Caco-2 (cell line): ENCODE measurements around the gene ATP8A1. TPM values are rescaled to one million over a fixed set of nuclear protein-coding genes. Genes with fewer than 3 reads are reported as not detected.

ENCODE experiments used
- BruUV-seq: library from RNA; stranded (reverse); fragments of 400-500 nt; replicated peaks from 2 replicates; lab custom pipeline; 2021; lab: Mats Ljungman, UMichigan
- CTCF ChIA-PET: fragments of 300-600 bp; sonication (Branson Sonifier 250); formaldehyde crosslinking; loops from one replicate; lab custom pipeline; 2022; ENCODE audit warnings: antibody characterized with exemption; lab: Charles Lee
- POLR2A ChIA-PET: fragments of 300-600 bp; sonication (Branson Sonifier 250); formaldehyde crosslinking; loops from one replicate; lab custom pipeline; 2022; ENCODE audit warnings: antibody characterized with exemption; lab: Charles Lee
- DNase-seq, 2 experiments: peaks; one replicate each; pipeline versions ENCODE4 v3.0.0 to v3.0.0-alpha.2; 2020 to 2022
- H3K27me3 ChIP-seq: replicated peaks from 2 replicates; pipeline ENCODE4 v1.6.0; 2011; ENCODE audit warnings: low read length; ENCODE audit not compliant: control insufficient read depth, insufficient read depth
- H3K36me3 ChIP-seq: 2 replicates; pipeline ENCODE4 v1.5.1; 2011; ENCODE audit warnings: low read length; ENCODE audit not compliant: control insufficient read depth, insufficient read depth
- H3K4me1 ChIP-seq: fragments of 250-450 bp; sonication (Bioruptor Pico); 2 replicates; pipeline ENCODE4 v1.5.1; 2020; ENCODE audit warnings: mild to moderate bottlenecking
- H3K4me3 ChIP-seq: 2 replicates; pipeline ENCODE4 v1.5.1; 2011; ENCODE audit warnings: low read depth, mild to moderate bottlenecking, control low read depth, low read length
- H3K9me3 ChIP-seq: fragments of 250-450 bp; sonication (Bioruptor Pico); 2 replicates; pipeline ENCODE4 v1.5.1; 2020; ENCODE audit warnings: mild to moderate bottlenecking, moderate library complexity
- H3K27ac Mint-ChIP-seq: one replicate; pipeline ENCODE4 v1.8.0; 2022; ENCODE audit warnings: mixed read lengths; ENCODE audit not compliant: unreplicated experiment
- H3K27me3 Mint-ChIP-seq: one replicate; pipeline ENCODE4 v1.8.0; 2022; ENCODE audit warnings: mixed read lengths; ENCODE audit not compliant: insufficient read depth, unreplicated experiment
- H3K36me3 Mint-ChIP-seq: one replicate; pipeline ENCODE4 v1.8.0; 2022; ENCODE audit warnings: mild to moderate bottlenecking, mixed read lengths; ENCODE audit not compliant: insufficient read depth, unreplicated experiment
- H3K4me1 Mint-ChIP-seq: one replicate; pipeline ENCODE4 v1.8.0; 2022; ENCODE audit warnings: low read depth, mixed read lengths; ENCODE audit not compliant: unreplicated experiment
- H3K4me3 Mint-ChIP-seq: one replicate; pipeline ENCODE4 v1.8.0; 2022; ENCODE audit warnings: mild to moderate bottlenecking, moderate library complexity, mixed read lengths; ENCODE audit not compliant: unreplicated experiment
- H3K9me3 Mint-ChIP-seq: one replicate; pipeline ENCODE4 v1.8.0; 2022; ENCODE audit warnings: mixed read lengths; ENCODE audit not compliant: unreplicated experiment
- CTCF ChIP-seq, 2 experiments: fragments of 200-600 bp in 1 of 2; IDR thresholded peaks; 1 replicate in 1 of 2; 2 replicates in 1 of 2; pipeline versions ENCODE4 v1.5.1 to v1.8.0; 2011 to 2022; ENCODE audit warnings: antibody characterized with exemption in 1 of 2, control low read depth in 1 of 2, inconsistent platforms in 1 of 2, low read depth in 1 of 2, low read length in 1 of 2, mild to moderate bottlenecking in 1 of 2, moderate library complexity in 1 of 2; ENCODE audit not compliant: insufficient read depth in 1 of 2, severe bottlenecking in 1 of 2, unreplicated experiment in 1 of 2
- intact Hi-C: fragments of 100-400 bp; cut with micrococcal nuclease; formaldehyde crosslinking; loops from one replicate; pipeline ENCODE4 v1.10.0; 2022; ENCODE audit not compliant: unreplicated experiment
- total RNA-seq: library from RNA; stranded (reverse); gene quantifications from 2 replicates; pipeline ENCODE4 v1.2.3, GENCODE V29; 2022

ATP8A1 gene
- total RNA-seq, 1 experiment from 2014 or later: 9.3 TPM

GRCh38 chr4:42560467-42560861 is 96.4 kb downstream of the ATP8A1 start:
- TF ChIP-seq CTCF (IDR thresholded peaks at IDR 0.05; ENCODE audit: insufficient read depth in 1 of 2, low read depth in 1 of 2, low read length in 1 of 2, severe bottlenecking in 1 of 2, unreplicated experiment in 1 of 2): no peak
- BruUV-seq: no TSS peak

GRCh38 chr4:42558156-42558555 is 98.7 kb downstream of the ATP8A1 start:
- Mint-ChIP-seq H3K9me3 (no peaks in the 10 kb centered on the region), H3K4me1 (no peaks in the 10 kb centered on the region), H3K4me3 (no peak overlapping the region), H3K27me3 (no peaks in the 10 kb centered on the region), H3K36me3 (no peaks in the 10 kb centered on the region), H3K27ac (no peak overlapping the region)
- intact Hi-C loops: no loop called here
- no peak for DNase-seq
- no TSS peak for BruUV-seq
- Histone ChIP-seq H3K27me3 (no peaks in the 10 kb centered on the region), H3K4me3 (no peak overlapping the region), H3K36me3 (no peaks in the 10 kb centered on the region), H3K9me3 (0 out of 2 replicates have a peak, but pooled peaks cover 3% of the 10 kb centered on the region), H3K4me1 (no peaks in the 10 kb centered on the region)
- no peak for TF ChIP-seq CTCF (IDR thresholded peaks at IDR 0.05; ENCODE audit: insufficient read depth in 1 of 2, low read depth in 1 of 2, low read length in 1 of 2, severe bottlenecking in 1 of 2, unreplicated experiment in 1 of 2)
- ChIA-PET CTCF (no interaction called here), POLR2A (no interaction called here)

More at GRCh38 chr4:42560467-42560861, 96.4 kb downstream of the ATP8A1 start:
- POLR2A ChIA-PET: no interaction called here
- Histone ChIP-seq H3K36me3 (no peaks in the 10 kb centered on the region), H3K27me3 (no peaks in the 10 kb centered on the region), H3K9me3 (no peaks in the 10 kb centered on the region), H3K4me3 (no peak overlapping the region), H3K4me1 (no peaks in the 10 kb centered on the region)
- CTCF ChIA-PET: no interaction called here
- no peak overlapping the region for H3K4me3 Mint-ChIP-seq
- no peaks in the 10 kb centered on the region for H3K4me1 Mint-ChIP-seq
- no peaks in the 10 kb centered on the region for H3K9me3 Mint-ChIP-seq
- no peak for DNase-seq
- H3K27me3 Mint-ChIP-seq: no peaks in the 10 kb centered on the region
- H3K27ac Mint-ChIP-seq: no peak overlapping the region
- intact Hi-C loops: no loop called here
- H3K36me3 Mint-ChIP-seq: no peaks in the 10 kb centered on the region

- TF ChIP-seq CTCF (IDR thresholded peaks at IDR 0.05; ENCODE audit: insufficient read depth in 1 of 2, low read depth in 1 of 2, low read length in 1 of 2, severe bottlenecking in 1 of 2, unreplicated experiment in 1 of 2): no peak
- Mint-ChIP-seq H3K27ac (no peak overlapping the region), H3K4me3 (no peak overlapping the region), H3K36me3 (no peaks in the 10 kb centered on the region), H3K9me3 (no peaks in the 10 kb centered on the region), H3K27me3 (no peaks in the 10 kb centered on the region), H3K4me1 (no peaks in the 10 kb centered on the region)
- Histone ChIP-seq H3K27me3 (no peaks in the 10 kb centered on the region), H3K4me1 (no peaks in the 10 kb centered on the region), H3K36me3 (no peaks in the 10 kb centered on the region), H3K9me3 (0 out of 2 replicates have a peak, but pooled peaks cover 3% of the 10 kb centered on the region), H3K4me3 (no peak overlapping the region)
- BruUV-seq: no TSS peak
- intact Hi-C loops: no loop called here
- DNase-seq: no peak
- ChIA-PET POLR2A (no interaction called here), CTCF (no interaction called here)
These were observed 101.1 kb downstream of the ATP8A1 start for GRCh38 chr4:42555828-42556227.
